HEK293 (cell line): ENCODE data around the gene CABLES2.

Experiments used
- CTCF ChIP-seq: fragments of 450-650 bp; formaldehyde crosslinking; IDR thresholded peaks from 2 replicates; pipeline ENCODE4 v1.5.1; 2016; ENCODE audit warnings: missing biosample characterization, missing genetic modification characterization
- GLIS2 ChIP-seq: fragments of 450-650 bp; formaldehyde crosslinking; IDR thresholded peaks from 2 replicates; pipeline ENCODE4 v1.5.1; 2016; ENCODE audit warnings: missing biosample characterization, missing genetic modification characterization
- IKZF3 ChIP-seq: fragments of 450-650 bp; IDR thresholded peaks from 2 replicates; pipeline ENCODE4 v1.5.0; 2018; ENCODE audit warnings: missing biosample characterization, mild to moderate bottlenecking, missing genetic modification characterization, moderate library complexity
- KLF1 ChIP-seq: fragments of 450-650 bp; formaldehyde crosslinking; IDR thresholded peaks from 2 replicates; pipeline ENCODE4 v1.5.1; 2016; ENCODE audit warnings: missing biosample characterization, missing genetic modification characterization
- KLF16 ChIP-seq: fragments of 450-650 bp; formaldehyde crosslinking; IDR thresholded peaks from 2 replicates; pipeline ENCODE4 v1.5.1; 2017; ENCODE audit warnings: missing biosample characterization, missing genetic modification characterization
- KLF7 ChIP-seq: fragments of 450-650 bp; formaldehyde crosslinking; IDR thresholded peaks from 2 replicates; pipeline ENCODE4 v1.5.1; 2016; ENCODE audit warnings: missing biosample characterization, missing genetic modification characterization, borderline replicate concordance
- MZF1 ChIP-seq: fragments of 450-650 bp; formaldehyde crosslinking; IDR thresholded peaks from 2 replicates; pipeline ENCODE4 v1.5.1; 2017; ENCODE audit warnings: missing biosample characterization, missing genetic modification characterization, borderline replicate concordance
- PBX3 ChIP-seq: sonication (generic); formaldehyde crosslinking; IDR thresholded peaks from 2 replicates; pipeline ENCODE4 v1.8.1; 2022; ENCODE audit warnings: mild to moderate bottlenecking, moderate library complexity, missing genetic modification reagents
- ZBTB44 ChIP-seq: fragments of 450-650 bp; IDR thresholded peaks from 2 replicates; pipeline ENCODE4 v1.5.1; 2018; ENCODE audit warnings: missing biosample characterization, mild to moderate bottlenecking, missing genetic modification characterization
- ZBTB48 ChIP-seq: fragments of 450-650 bp; formaldehyde crosslinking; IDR thresholded peaks from 2 replicates; pipeline ENCODE4 v1.5.1; 2016; ENCODE audit warnings: missing biosample characterization, missing genetic modification characterization
- ZEB2 ChIP-seq: fragments of 450-650 bp; formaldehyde crosslinking; IDR thresholded peaks from 2 replicates; pipeline ENCODE4 v1.5.1; 2016; ENCODE audit warnings: missing biosample characterization, missing genetic modification characterization
- ZFP37 ChIP-seq: fragments of 450-650 bp; formaldehyde crosslinking; IDR thresholded peaks from 2 replicates; pipeline ENCODE4 v1.5.1; 2016; ENCODE audit warnings: missing biosample characterization, missing genetic modification characterization
- ZNF19 ChIP-seq: fragments of 450-650 bp; formaldehyde crosslinking; IDR thresholded peaks from 2 replicates; pipeline ENCODE4; 2016; ENCODE audit warnings: missing biosample characterization, missing genetic modification characterization, low read depth
- ZNF274 ChIP-seq, 2 experiments: fragments of 200-500 bp in 1 of 2; fragments of 450-650 bp in 1 of 2; sonication (Bioruptor generic) in 1 of 2; formaldehyde crosslinking in 1 of 2; IDR thresholded peaks; 2 replicates each; pipeline versions ENCODE4 v1.5.1 to v1.6.1; 2014 to 2016; ENCODE audit warnings: borderline replicate concordance in 1 of 2, inconsistent platforms in 1 of 2, low read length in 1 of 2, missing biosample characterization in 1 of 2, missing genetic modification characterization in 1 of 2
- ZNF341 ChIP-seq: fragments of 450-650 bp; formaldehyde crosslinking; IDR thresholded peaks from 2 replicates; pipeline ENCODE4; 2016; ENCODE audit warnings: low read depth, missing biosample characterization, missing genetic modification characterization
- ZNF366 ChIP-seq: fragments of 450-650 bp; formaldehyde crosslinking; conservative IDR thresholded peaks from 2 replicates; pipeline ENCODE4 v1.5.1; 2016; ENCODE audit warnings: missing biosample characterization, missing genetic modification characterization
- ZNF433 ChIP-seq: fragments of 450-650 bp; formaldehyde crosslinking; IDR thresholded peaks from 2 replicates; pipeline ENCODE4 v1.5.1; 2016; ENCODE audit warnings: missing biosample characterization, missing genetic modification characterization, low read depth
- ZNF558 ChIP-seq: fragments of 450-650 bp; formaldehyde crosslinking; IDR thresholded peaks from 2 replicates; pipeline ENCODE4 v1.5.1; 2016; ENCODE audit warnings: missing biosample characterization, missing genetic modification characterization
- ZNF561 ChIP-seq: fragments of 450-650 bp; IDR thresholded peaks from 2 replicates; pipeline ENCODE4 v1.5.1; 2018; ENCODE audit warnings: missing biosample characterization, missing genetic modification characterization, borderline replicate concordance
- ZNF571 ChIP-seq: fragments of 450-650 bp; formaldehyde crosslinking; IDR thresholded peaks from 2 replicates; pipeline ENCODE4 v1.5.0; 2017; ENCODE audit warnings: missing biosample characterization, missing genetic modification characterization
- ZNF629 ChIP-seq: fragments of 450-650 bp; formaldehyde crosslinking; IDR thresholded peaks from 2 replicates; pipeline ENCODE4 v1.5.1; 2017; ENCODE audit warnings: missing biosample characterization, missing genetic modification characterization
- ZNF654 ChIP-seq: fragments of 450-650 bp; formaldehyde crosslinking; IDR thresholded peaks from 2 replicates; pipeline ENCODE4 v1.5.1; 2016; ENCODE audit warnings: low read depth, missing biosample characterization, missing genetic modification characterization
- ZNF692 ChIP-seq: fragments of 450-650 bp; formaldehyde crosslinking; IDR thresholded peaks from 2 replicates; pipeline ENCODE4 v1.5.1; 2016; ENCODE audit warnings: missing biosample characterization, missing genetic modification characterization
- ZXDB ChIP-seq: fragments of 450-650 bp; formaldehyde crosslinking; IDR thresholded peaks from 2 replicates; pipeline ENCODE4 v1.5.1; 2016; ENCODE audit warnings: missing biosample characterization, missing genetic modification characterization
- TF ChIP-seq, protein P1 (sequence below): fragments of 450-650 bp; formaldehyde crosslinking; IDR thresholded peaks from 2 replicates; pipeline ENCODE4 v1.5.1; 2017; ENCODE audit warnings: missing biosample characterization, missing genetic modification characterization
- TF ChIP-seq, protein P2 (sequence below): fragments of 450-650 bp; formaldehyde crosslinking; IDR thresholded peaks from 2 replicates; pipeline ENCODE4 v1.5.1; 2016; ENCODE audit warnings: missing biosample characterization, missing genetic modification characterization

Gene CABLES2

DNA sequence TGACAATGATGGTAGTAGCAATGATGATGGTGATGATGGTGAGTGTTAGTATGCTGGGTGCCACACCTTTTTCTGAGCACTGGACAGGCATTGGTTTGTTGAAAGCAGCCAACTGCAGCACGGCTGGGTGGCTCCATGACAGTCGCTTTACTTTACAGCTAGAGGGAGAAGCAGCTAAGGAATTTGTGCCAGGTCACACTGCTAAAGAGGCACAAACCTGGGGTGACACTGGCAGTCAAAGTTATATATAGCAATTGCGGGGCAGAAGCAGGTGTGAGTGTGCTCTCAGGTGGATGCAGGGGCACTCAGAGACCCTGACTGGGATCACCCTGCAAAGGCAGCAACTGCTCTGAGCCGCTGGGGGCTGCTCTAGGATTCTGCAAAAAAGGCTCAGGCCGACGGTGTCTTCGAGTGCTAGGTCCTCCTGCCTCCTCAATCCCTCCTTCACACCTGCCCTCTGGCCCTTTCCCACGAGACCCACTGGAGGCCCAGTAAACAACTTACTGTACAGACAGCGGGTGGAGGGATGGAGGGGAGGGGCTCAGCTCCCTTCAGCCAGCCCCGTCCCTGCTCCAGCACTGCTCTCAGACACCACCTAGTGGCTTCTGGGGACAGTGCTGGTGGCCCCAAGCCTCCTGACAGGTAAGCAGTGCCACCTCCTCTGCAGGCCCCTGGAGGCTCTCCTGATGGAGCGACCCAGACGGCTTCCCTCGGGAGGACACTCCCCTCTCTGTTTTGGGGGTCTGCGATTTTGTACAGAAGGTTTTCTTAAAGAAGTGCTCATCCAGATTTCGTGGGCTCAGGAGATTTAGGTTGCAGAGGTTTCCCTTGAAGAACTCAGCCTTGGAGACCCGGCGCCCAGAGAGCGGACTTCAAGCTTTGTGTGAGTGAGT is 24.5 kb downstream of the CABLES2 start (continued):
- peak; percentile 54 for TF ChIP-seq GLIS2 (tag by site-specific recombination)
- TF ChIP-seq ZNF366 (tag by site-specific recombination), result 0 out of 2 replicates have a peak, but pooled peaks have one; percentile 18
- peak; percentile 31; the same call in 1 of the 2 replicates for TF ChIP-seq IKZF3 (tag by site-specific recombination)
- TF ChIP-seq CTCF (tag by site-specific recombination), result peak; percentile 90
- TF ChIP-seq PBX3 (CRISPR knock-in tag), result 0 out of 2 replicates have a peak, but pooled peaks have one; percentile 14
- TF ChIP-seq ZXDB, result peak; percentile 44
- no peak for TF ChIP-seq ZNF341
- no peak for TF ChIP-seq ZNF19 (tag by site-specific recombination)
- TF ChIP-seq ZEB2, result peak; percentile 75
- no peak for TF ChIP-seq ZFP37 (tag by site-specific recombination)
- TF ChIP-seq, protein P1, sequence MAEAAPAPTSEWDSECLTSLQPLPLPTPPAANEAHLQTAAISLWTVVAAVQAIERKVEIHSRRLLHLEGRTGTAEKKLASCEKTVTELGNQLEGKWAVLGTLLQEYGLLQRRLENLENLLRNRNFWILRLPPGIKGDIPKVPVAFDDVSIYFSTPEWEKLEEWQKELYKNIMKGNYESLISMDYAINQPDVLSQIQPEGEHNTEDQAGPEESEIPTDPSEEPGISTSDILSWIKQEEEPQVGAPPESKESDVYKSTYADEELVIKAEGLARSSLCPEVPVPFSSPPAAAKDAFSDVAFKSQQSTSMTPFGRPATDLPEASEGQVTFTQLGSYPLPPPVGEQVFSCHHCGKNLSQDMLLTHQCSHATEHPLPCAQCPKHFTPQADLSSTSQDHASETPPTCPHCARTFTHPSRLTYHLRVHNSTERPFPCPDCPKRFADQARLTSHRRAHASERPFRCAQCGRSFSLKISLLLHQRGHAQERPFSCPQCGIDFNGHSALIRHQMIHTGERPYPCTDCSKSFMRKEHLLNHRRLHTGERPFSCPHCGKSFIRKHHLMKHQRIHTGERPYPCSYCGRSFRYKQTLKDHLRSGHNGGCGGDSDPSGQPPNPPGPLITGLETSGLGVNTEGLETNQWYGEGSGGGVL (tag by site-specific recombination), result no peak
- TF ChIP-seq ZNF561 (tag by site-specific recombination), result peak; percentile 93; the same call in 1 of the 2 replicates
- peak; percentile 63 for TF ChIP-seq KLF16 (tag by site-specific recombination)
- no peak for TF ChIP-seq KLF7 (tag by site-specific recombination)
- TF ChIP-seq ZNF654 (tag by site-specific recombination), result peak; percentile 82
- no peak; the same call in 1 of the 2 replicates for TF ChIP-seq MZF1
- no peak for TF ChIP-seq ZNF558 (tag by site-specific recombination)
- no peak for TF ChIP-seq ZNF433 (tag by site-specific recombination)
- TF ChIP-seq ZNF692 (tag by site-specific recombination), result peak; percentile 38; the same call in 1 of the 2 replicates
- 0 out of 2 replicates have a peak, but pooled peaks have one; percentile 14 for TF ChIP-seq KLF1 (tag by site-specific recombination)
- no peak for TF ChIP-seq ZNF274 (IDR thresholded peaks at IDR 0.05; ENCODE audit: low read length)
- TF ChIP-seq ZNF274 (tag by site-specific recombination; IDR thresholded peaks at IDR 0.05; ENCODE audit: borderline replicate concordance), result no peak
- 0 out of 2 replicates have a peak, but pooled peaks have one; percentile 12 for TF ChIP-seq ZNF629 (tag by site-specific recombination)
- TF ChIP-seq ZBTB48 (tag by site-specific recombination), result peak; percentile 45; the same call in 1 of the 2 replicates
- TF ChIP-seq ZBTB44, result no peak
- TF ChIP-seq, protein P2, sequence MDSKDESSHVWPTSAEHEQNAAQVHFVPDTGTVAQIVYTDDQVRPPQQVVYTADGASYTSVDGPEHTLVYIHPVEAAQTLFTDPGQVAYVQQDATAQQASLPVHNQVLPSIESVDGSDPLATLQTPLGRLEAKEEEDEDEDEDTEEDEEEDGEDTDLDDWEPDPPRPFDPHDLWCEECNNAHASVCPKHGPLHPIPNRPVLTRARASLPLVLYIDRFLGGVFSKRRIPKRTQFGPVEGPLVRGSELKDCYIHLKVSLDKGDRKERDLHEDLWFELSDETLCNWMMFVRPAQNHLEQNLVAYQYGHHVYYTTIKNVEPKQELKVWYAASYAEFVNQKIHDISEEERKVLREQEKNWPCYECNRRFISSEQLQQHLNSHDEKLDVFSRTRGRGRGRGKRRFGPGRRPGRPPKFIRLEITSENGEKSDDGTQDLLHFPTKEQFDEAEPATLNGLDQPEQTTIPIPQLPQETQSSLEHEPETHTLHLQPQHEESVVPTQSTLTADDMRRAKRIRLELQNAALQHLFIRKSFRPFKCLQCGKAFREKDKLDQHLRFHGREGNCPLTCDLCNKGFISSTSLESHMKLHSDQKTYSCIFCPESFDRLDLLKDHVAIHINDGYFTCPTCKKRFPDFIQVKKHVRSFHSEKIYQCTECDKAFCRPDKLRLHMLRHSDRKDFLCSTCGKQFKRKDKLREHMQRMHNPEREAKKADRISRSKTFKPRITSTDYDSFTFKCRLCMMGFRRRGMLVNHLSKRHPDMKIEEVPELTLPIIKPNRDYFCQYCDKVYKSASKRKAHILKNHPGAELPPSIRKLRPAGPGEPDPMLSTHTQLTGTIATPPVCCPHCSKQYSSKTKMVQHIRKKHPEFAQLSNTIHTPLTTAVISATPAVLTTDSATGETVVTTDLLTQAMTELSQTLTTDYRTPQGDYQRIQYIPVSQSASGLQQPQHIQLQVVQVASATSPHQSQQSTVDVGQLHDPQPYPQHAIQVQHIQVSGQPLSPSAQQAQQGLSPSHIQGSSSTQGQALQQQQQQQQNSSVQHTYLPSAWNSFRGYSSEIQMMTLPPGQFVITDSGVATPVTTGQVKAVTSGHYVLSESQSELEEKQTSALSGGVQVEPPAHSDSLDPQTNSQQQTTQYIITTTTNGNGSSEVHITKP (tag by site-specific recombination), result peak; percentile 56
- TF ChIP-seq ZNF571, result no peak
